GM19468 (cell line): ENCODE results near the gene CDK18.
"Not testable (repeated sequence)": the region's sequence is repeated elsewhere in the genome, so short reads cannot be mapped to it uniquely, and the experiment has no call there.

ENCODE experiments used
- ATAC-seq: cut with Tn5 transposase; IDR thresholded peaks from one replicate; pipeline ENCODE4 v1.9.1; 2021; ENCODE audit warnings: mild to moderate bottlenecking, moderate library complexity, moderate number of reproducible peaks; ENCODE audit not compliant: unreplicated experiment; ENCODE audit errors: extremely low read depth

Gene CDK18

DNA sequence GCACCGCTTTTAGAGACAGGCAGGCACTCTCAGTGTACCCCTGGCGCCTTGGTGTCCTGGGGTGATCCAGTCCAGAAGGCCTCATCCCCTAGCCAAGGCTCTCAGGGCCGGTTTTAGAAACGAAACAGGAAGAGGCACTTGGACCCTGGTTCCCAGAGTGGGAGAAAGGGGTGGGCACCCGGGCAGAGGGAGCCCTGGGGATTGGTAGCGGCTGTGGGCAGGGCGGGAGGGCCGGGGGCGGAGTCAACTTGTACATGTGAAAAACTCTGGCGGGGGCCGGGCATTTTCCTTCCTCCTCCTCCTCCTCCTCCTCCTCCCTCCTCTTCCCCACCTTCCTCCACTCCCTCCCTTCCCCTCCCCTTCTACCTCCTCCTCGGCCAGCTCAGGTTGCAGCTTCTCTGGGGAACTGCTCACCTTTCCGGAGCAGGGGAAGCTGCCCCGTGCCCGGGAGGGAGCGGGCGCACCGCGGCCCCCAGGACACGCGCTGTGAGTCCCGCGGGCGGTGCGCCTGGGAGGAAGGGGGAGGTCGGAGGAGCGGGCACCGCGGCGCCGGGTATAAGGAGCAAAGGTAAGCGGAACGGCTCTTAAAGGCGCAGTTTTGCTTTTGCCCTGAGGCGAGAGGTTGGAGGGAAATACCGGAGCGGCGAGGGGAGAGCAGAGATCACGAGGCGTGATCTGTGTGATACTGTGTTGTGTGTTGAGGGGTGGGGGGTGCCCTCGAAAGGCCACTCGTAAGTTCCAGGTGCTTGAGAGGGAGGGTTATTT lies at the start of gene CDK18:
Gene CDK18 (plus strand): TSS at position 359 of the 765 bp plus-strand sequence. CDS start 18,499 bp downstream, outside the sequence.
- no peak for ATAC-seq

DNA sequence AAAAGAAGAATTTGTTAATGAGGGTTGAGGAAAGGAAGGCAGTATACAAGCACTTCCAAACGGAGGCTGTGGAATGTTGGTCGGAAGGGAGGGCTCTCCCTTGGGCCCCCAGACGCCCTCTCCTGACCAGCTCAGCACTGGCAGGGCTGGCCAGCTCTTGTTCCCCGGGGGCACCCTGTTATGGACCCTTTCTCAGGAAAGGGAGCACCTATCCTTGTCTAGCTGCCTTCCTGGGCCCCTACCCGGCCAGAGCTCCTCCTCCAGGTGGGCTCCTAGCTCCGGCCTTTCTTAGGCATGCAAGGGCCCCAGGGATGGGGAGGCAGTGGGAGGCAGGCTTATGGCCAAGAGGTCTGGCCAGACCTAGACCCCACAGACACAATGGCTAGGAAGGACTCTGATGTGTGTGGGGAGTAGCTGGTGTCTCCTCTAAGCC lies 49.5 kb upstream of the CDK18 start:
- no peak for ATAC-seq

DNA sequence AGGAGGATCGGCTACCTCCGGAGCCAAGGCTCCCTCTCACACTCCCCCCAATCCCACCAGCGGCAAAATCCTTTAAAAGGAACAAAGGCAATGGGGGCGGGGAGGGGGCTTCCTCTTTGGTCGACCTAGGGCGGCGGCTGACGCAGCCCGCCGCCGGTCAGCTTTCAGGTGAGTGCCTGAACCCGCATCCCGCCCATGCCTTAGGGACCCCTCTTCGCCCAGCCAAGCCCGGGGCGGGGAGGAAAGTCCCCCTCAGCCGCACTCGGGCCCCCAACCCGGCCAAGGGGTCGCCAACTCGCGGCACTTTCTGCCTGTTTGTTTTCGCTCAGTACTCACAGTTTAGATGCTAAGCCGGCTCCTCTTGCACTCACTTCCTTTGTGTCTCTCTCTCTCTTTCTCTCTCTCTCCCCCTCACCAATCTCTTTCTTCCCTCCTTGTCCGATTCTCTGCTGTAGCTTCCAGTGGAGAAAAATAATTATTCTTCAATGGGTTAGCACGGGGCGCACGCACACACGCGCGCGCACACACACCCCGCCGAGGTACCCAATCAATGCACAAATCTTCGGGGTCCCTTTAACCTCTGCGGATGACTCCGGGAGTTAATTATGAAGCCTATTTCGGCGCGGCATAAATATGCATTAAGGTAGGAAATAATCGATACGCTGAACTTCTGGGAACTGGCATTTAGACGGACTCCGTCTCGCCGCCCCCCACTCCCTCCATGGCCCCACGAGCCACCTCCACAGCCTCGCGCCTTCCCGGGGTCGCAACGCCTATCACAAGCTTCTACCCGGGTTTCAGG lies 48.7 kb upstream of the CDK18 start, which contains the start of gene BLACAT1:
Gene BLACAT1 (minus strand): TSS at position 465 of the 802 bp plus-strand sequence.
- ATAC-seq, result no peak

- no peak for ATAC-seq
Measured at GRCh38 chr1:205456383-205456867, 48.0 kb upstream of the CDK18 start.

- no peak for ATAC-seq
Measured at GRCh38 chr1:205456868-205457745, 47.4 kb upstream of the CDK18 start.

DNA sequence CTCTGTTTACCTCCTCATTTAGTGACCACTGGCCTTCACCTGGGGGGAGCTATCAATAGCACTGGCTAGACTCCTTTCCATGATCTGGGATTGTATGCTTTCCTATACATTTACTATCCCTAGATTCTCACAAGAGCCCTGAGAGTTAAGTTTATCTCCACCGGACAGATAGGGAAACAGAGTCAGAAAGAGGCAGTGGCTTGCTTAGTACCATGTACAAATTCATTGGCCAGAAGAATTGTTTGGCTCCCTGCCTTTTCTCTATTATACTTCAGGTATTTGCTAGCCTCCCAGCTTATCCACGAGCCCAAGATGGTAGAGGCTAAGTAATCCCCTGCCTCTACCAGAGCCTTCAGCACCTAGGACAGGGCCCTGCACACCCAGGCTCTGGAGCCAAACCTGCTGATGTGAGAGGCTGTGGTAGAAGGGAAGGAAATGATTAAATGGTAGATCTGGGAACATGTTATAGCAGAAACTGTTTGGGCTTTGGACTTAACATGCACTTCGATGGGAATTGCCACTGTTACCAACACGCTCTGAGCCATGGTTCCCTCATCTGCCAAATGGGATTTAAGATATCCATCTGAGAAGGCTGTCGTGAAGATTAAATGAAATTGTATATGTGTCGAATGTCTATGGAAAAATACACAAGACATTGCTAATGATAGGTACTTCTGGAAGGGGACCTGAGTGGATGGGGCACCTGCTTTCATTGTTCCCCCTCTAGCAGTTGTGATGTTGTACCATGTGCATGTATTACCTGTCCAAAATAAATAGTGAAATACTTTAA lies 45.5 kb upstream of the CDK18 start:
- no peak for ATAC-seq

DNA sequence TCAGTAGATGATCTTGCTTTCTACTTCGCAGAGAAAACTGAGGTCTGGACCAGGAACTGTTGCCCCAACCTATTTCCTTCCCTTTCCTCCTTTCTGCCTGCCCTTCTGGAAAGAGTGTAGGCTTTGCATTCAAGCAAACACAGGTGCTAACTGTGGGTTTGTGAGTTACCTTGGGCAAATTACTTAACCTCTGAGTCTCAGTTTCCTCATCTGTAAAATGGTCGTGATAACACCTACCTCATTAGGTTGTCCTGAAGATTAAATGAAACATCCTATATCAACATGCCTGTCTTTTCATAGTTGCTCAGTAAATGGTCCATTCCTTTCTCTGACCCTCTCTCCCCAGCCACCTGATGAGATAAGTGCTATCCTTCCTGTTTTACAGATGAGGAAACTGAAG lies 39.1 kb upstream of the CDK18 start:
- no peak for ATAC-seq

- no peak for ATAC-seq
Measured at GRCh38 chr1:205466595-205467220, 37.8 kb upstream of the CDK18 start.

DNA sequence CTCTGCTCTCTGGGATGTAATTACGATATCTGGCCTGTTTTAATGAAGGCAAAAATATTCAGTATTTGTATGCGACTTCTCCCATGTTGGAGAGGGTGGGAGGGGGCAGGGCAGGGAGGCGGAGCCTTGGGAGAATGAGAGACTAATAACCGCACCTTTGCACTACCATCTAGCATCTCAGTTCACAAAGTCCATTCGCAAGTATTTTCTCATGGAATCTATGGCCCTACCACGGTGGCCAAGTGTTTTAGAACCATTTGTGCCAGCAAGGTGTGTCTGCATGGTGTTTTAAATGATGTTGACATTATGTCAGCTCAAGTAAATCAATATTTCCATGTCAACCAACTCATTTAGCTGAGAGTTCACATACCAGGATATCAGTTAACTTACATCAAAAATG lies 34.3 kb upstream of the CDK18 start:
- ATAC-seq, result no peak

DNA sequence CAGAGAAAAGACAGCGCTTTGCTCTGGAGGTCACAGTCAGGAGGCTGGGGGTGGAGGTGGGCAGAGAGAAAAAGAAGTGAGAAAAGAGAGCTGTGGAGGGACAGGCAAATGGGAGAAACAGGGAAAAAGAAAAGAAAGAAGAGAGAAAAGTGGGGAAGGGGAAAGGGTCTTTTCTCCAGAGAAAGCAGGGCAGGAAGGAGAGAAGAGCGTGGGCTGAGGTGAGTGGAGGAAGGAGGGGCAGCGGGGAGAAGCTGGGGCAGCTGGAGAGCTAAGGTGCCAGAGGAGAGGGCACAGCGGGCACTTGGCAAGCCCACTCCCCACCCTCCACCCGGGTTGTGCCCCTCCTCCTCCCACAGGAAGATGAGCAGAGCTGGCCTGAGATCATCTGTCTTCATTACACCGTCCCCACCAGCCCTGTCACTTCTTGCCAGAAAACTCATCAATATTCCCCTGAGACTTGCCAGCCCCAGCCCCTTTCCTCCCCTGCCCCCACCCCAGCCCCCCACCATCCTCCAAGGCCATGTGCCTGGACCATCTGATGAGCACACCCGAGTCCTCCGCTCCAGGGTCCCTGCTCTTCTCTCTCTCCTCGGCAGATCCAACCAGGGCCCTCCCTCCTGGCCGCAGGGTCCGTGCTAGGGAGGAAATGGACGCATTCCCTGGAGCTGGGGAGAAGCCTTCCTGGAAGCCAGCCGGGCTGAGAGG lies 31.6 kb upstream of the CDK18 start:
- ATAC-seq, result no peak

DNA sequence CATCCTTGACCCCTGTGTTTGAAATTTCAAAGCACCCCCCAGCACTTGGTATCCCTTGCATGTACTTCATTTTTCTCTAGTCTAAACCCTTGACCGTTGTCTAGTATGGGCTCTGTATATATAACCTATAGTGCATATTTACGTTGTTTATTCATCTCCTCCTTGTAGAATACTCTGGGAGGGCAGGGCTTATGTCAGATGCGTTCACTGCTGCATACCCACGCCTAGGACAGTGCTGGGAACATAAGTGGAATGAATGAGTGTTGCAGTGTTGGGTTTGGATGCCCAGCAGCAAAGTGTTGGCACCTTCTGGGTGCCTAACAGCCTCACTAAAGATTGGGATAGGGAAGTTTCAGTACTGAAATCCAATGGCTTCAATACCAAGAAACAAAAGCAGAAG lies 31.0 kb upstream of the CDK18 start:
- no peak for ATAC-seq

- no peak for ATAC-seq
Measured at GRCh38 chr1:205473966-205474365, 30.5 kb upstream of the CDK18 start.

- no peak for ATAC-seq
Measured at GRCh38 chr1:205474571-205474970, 29.9 kb upstream of the CDK18 start.

DNA sequence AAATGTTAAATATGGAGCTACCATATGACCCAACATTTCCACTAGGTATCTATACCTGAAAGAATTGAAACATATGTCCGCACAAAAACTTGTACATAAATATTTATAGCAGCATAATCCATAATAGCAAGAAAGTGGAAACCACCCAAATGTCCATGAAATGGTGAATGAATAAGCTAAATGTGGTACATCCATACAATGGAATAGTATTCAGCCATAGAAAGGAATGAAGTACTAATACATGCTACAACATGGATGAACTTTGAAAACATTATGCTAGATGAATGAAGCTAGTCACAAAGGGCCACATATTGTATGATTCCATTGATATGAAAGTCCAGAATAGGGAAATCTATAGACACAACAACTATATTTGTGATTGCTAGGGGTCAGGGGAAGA lies 28.6 kb upstream of the CDK18 start:
- no peak for ATAC-seq

DNA sequence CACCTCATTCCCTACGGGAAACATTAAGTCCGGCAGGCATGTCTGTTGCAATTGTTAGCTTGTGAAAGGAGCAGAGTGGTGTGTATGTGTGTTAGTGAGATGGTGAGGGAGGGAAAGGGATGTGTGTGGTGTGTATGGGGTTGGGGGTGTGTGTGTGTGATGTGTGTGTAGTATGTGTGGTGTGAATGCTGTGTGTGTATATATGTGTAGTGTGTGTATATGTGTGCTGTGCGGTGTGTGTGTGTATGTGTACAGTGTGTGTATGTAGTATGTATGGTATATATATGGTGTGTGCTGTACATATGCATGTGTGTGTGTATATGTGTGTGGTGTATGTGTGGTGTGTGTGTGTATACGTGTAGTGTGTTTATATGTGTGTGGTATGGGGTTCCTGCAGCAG lies 27.8 kb upstream of the CDK18 start:
- no peak for ATAC-seq

GRCh38 chr1:205477121-205477758 lies 27.2 kb upstream of the CDK18 start:
- no peak for ATAC-seq

- no peak for ATAC-seq
Measured at GRCh38 chr1:205477759-205478247, 26.7 kb upstream of the CDK18 start.

DNA sequence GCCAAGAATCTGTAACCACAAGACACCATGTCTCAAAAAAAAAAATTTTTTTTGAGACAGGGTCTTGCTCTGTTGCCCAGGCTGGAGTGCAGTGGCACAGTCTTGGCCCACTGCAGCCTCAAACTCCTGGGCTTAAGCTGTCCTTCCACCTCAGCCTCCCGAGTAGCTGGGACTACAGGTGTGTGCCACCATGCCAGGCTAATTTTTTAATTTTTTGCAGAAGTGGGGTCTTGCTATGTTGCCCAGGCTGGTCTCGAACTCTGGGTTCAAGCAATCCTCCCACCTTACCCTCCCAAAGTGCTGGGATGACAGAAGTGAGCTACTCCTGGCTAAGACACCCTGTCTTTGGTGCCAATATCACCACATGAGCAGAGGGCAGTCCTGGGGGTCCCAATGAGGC lies 25.5 kb upstream of the CDK18 start:
- not testable (repeated sequence) for ATAC-seq
